Fibroblast of lung (primary cell): ENCODE results near the gene GRIK2. TPM values are rescaled to one million over a fixed set of nuclear protein-coding genes. Genes with fewer than 3 reads are reported as not detected.

Experiments used
- DNase-seq, 2 donors: peaks; one replicate each; pipeline versions ENCODE4 v3.0.0 to v3.0.0-alpha.2; 2010; ENCODE audit warnings: low read depth in 2 of 2
- H2AFZ ChIP-seq: 2 replicates; pipeline ENCODE4 v1.5.1; 2012; ENCODE audit warnings: low read length, control low read depth, inconsistent platforms
- H3K27ac ChIP-seq: 2 replicates; pipeline ENCODE4 v1.5.1; 2011; ENCODE audit warnings: low read length, control low read depth; ENCODE audit not compliant: insufficient read depth
- H3K27me3 ChIP-seq: 2 replicates; pipeline ENCODE4 v1.5.1; 2011; ENCODE audit warnings: mild to moderate bottlenecking, low read length; ENCODE audit not compliant: control insufficient read depth, insufficient read depth
- H3K36me3 ChIP-seq: 2 replicates; pipeline ENCODE4 v1.5.1; 2011; ENCODE audit warnings: low read length; ENCODE audit not compliant: control insufficient read depth, insufficient read depth
- H3K4me1 ChIP-seq: 2 replicates; pipeline ENCODE4 v1.5.1; 2011; ENCODE audit warnings: low read length; ENCODE audit not compliant: control insufficient read depth, insufficient read depth; ENCODE audit errors: extremely low read depth
- H3K4me2 ChIP-seq: 2 replicates; pipeline ENCODE4 v1.5.1; 2011; ENCODE audit warnings: low read length, control low read depth; ENCODE audit not compliant: insufficient read depth; ENCODE audit errors: extremely low read depth
- H3K4me3 ChIP-seq, 4 experiments: fragments of 200-600 bp in 1 of 4; sonication (generic) in 1 of 4; replicated peaks in 1 of 4; 2 replicates each; pipeline ENCODE4 v1.5.1; 2011 to 2016; ENCODE audit warnings: low read length in 4 of 4, low read depth in 3 of 4, mild to moderate bottlenecking in 3 of 4, control low read depth in 2 of 4, inconsistent platforms in 1 of 4, mixed read lengths in 1 of 4; ENCODE audit not compliant: insufficient read depth in 1 of 4; ENCODE audit errors: control extremely low read depth in 1 of 4
- H3K79me2 ChIP-seq: 2 replicates; pipeline ENCODE4 v1.5.1; 2012; ENCODE audit warnings: mild to moderate bottlenecking, low read length, inconsistent platforms; ENCODE audit not compliant: control insufficient read depth, insufficient read depth
- H3K9ac ChIP-seq: 2 replicates; pipeline ENCODE4 v1.5.1; 2011; ENCODE audit warnings: mild to moderate bottlenecking, low read length, control low read depth; ENCODE audit not compliant: insufficient read depth
- H3K9me3 ChIP-seq: 2 replicates; pipeline ENCODE4 v1.5.1; 2012; ENCODE audit warnings: low read depth, low read length; ENCODE audit not compliant: control insufficient read depth, insufficient read depth
- H4K20me1 ChIP-seq: 2 replicates; pipeline ENCODE4 v1.5.1; 2011; ENCODE audit warnings: low read length; ENCODE audit not compliant: control insufficient read depth, insufficient read depth; ENCODE audit errors: extremely low read depth
- CTCF ChIP-seq, 2 donors: IDR thresholded peaks in 1 of 2; conservative IDR thresholded peaks in 1 of 2; 1 replicate in 1 of 2; 2 replicates in 1 of 2; pipeline ENCODE4 v1.5.1; 2011 to 2012; ENCODE audit warnings: low read length in 2 of 2, control low read depth in 1 of 2, inconsistent platforms in 1 of 2, low read depth in 1 of 2, mild to moderate bottlenecking in 1 of 2
- EZH2 ChIP-seq: IDR thresholded peaks from 2 replicates; pipeline ENCODE4 v1.5.1; 2012; ENCODE audit warnings: low read length, control low read depth, mild to moderate bottlenecking; ENCODE audit errors: missing control alignments
- polyA plus RNA-seq, 2 donors: library from polyadenylated mRNA; depleted of rRNA in 1 of 2; stranded (reverse) in 1 of 2; unstranded in 1 of 2; fragments of >200 nt; gene quantifications; 2 replicates each; pipeline ENCODE4 v1.2.1, GENCODE V29; 2011 to 2012; ENCODE audit warnings: missing spikeins in 1 of 2
- total RNA-seq: library from RNA; depleted of rRNA; stranded (reverse); fragments of >200 nt; gene quantifications from 2 replicates; pipeline ENCODE4 v1.2.1, GENCODE V29; 2014

The GRIK2 gene
- total and polyA plus RNA-seq, 2 donors (not counting 1 experiment from before 2014, with no cell fraction given) = 0.33 to 0.40 TPM

GRCh38 chr6:101435038-101435437 lies 41.5 kb downstream of the GRIK2 start:
- DNase-seq = no peak
- Histone ChIP-seq H3K4me1 (no peaks in the 10 kb centered on the region), H3K79me2 (no peaks in the 10 kb centered on the region), H3K4me3 (no peak overlapping the region), H3K27ac (no peak overlapping the region), H2AFZ (no peak overlapping the region), H3K9me3 (no peaks in the 10 kb centered on the region), H3K36me3 (no peaks in the 10 kb centered on the region), H3K9ac (no peak overlapping the region), H3K4me2 (no peak overlapping the region), H4K20me1 (no peaks in the 10 kb centered on the region), H3K27me3 (no peaks in the 10 kb centered on the region)
- no peak for TF ChIP-seq EZH2
- TF ChIP-seq CTCF (conservative IDR thresholded peaks at IDR 0.05 in 1 of 2, IDR thresholded peaks at IDR 0.05 in 1 of 2; ENCODE audit: low read depth in 1 of 2, low read length in 2 of 2) = no peak

- Histone ChIP-seq H3K4me1 (no peaks in the 10 kb centered on the region), H3K27ac (no peak overlapping the region), H3K9ac (no peak overlapping the region), H3K4me2 (no peak overlapping the region), H3K9me3 (no peaks in the 10 kb centered on the region), H3K36me3 (no peaks in the 10 kb centered on the region), H3K27me3 (no peaks in the 10 kb centered on the region), H3K4me3 (no peak overlapping the region), H2AFZ (no peak overlapping the region), H4K20me1 (no peaks in the 10 kb centered on the region), H3K79me2 (no peaks in the 10 kb centered on the region)
- peak in 1 of 2 donors; percentile 41 for DNase-seq
- TF ChIP-seq EZH2 (no peak), CTCF (conservative IDR thresholded peaks at IDR 0.05 in 1 of 2, IDR thresholded peaks at IDR 0.05 in 1 of 2; ENCODE audit: low read depth in 1 of 2, low read length in 2 of 2) (no peak)
These were observed 46.3 kb downstream of the GRIK2 start for GRCh38 chr6:101439790-101440189.

DNA sequence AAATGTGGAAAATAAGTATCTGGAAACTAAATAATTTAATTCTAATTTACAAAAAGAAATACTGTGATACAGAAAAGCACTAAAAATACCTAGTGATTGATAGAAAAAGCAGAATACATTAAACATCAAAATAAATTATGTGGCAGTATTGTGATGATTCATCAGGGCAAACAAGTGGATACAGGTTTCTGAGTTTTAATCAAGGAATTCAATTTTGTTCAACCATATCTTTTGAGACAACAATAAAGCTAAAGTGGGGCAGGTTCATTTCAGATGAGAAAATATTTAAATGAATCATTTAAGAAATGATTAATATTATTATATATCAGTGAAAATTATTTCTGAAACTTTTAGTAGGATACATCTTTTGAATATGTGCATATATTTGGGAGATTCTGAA lies 49.8 kb downstream of the GRIK2 start:
- no peak overlapping the region for H3K9ac ChIP-seq
- H3K27me3 ChIP-seq = no peaks in the 10 kb centered on the region
- no peak overlapping the region for H3K4me2 ChIP-seq
- no peaks in the 10 kb centered on the region for H3K36me3 ChIP-seq
- no peak overlapping the region for H2AFZ ChIP-seq
- no peaks in the 10 kb centered on the region for H3K79me2 ChIP-seq
- no peak overlapping the region for H3K4me3 ChIP-seq
- no peak for DNase-seq
- no peaks in the 10 kb centered on the region for H4K20me1 ChIP-seq
- TF ChIP-seq CTCF (conservative IDR thresholded peaks at IDR 0.05 in 1 of 2, IDR thresholded peaks at IDR 0.05 in 1 of 2; ENCODE audit: low read depth in 1 of 2, low read length in 2 of 2) = no peak
- TF ChIP-seq EZH2 = no peak
- no peaks in the 10 kb centered on the region for H3K9me3 ChIP-seq
- no peaks in the 10 kb centered on the region for H3K4me1 ChIP-seq
- no peak overlapping the region for H3K27ac ChIP-seq
